Measurements from ENCODE around the gene ST3GAL3.

ST3GAL3 gene

GRCh38 chr1:43800771-43801170, 93.4 kb downstream of the ST3GAL3 start:
- TF ChIP-seq CTCF (IDR thresholded peaks at IDR 0.05; ENCODE audit: insufficient read depth, low read length, missing control alignments), result no peak
- CTCF ChIA-PET, result no interaction called here
- POLR2A ChIA-PET, result no interaction called here
- no peak overlapping the region for H3K4me3 ChIP-seq (ENCODE audit: low read depth, low read length)
- DNase-seq (ENCODE audit: low read depth, low spot score), result no peak

- DNase-seq (ENCODE audit: low read depth, low spot score), result no peak
- ChIA-PET POLR2A (no interaction called here), CTCF (no interaction called here)
- TF ChIP-seq CTCF (IDR thresholded peaks at IDR 0.05; ENCODE audit: insufficient read depth, low read length, missing control alignments), result no peak
- H3K4me3 ChIP-seq (ENCODE audit: low read depth, low read length), result no peak overlapping the region
Observed at GRCh38 chr1:43801203-43801602, 93.9 kb downstream of the ST3GAL3 start.

GRCh38 chr1:43802356-43802980, 95.1 kb downstream of the ST3GAL3 start:
- TF ChIP-seq CTCF (IDR thresholded peaks at IDR 0.05; ENCODE audit: insufficient read depth, low read length, missing control alignments), result no peak
- POLR2A ChIA-PET, result no interaction called here
- DNase-seq (ENCODE audit: low read depth, low spot score), result no peak
- CTCF ChIA-PET, result interaction anchor here (1.4 kb wide), 1 partner anchor 39 kb away, joined by 4 read pairs; no protein-coding TSS in a partner anchor
- no peak overlapping the region for H3K4me3 ChIP-seq (ENCODE audit: low read depth, low read length)

GRCh38 chr1:43803105-43803504, 95.8 kb downstream of the ST3GAL3 start:
- ChIA-PET CTCF (interaction anchor here (1.4 kb wide), 1 partner anchor 40 kb away, joined by 4 read pairs; no protein-coding TSS in a partner anchor), POLR2A (no interaction called here)
- no peak overlapping the region for H3K4me3 ChIP-seq (ENCODE audit: low read depth, low read length)
- TF ChIP-seq CTCF (IDR thresholded peaks at IDR 0.05; ENCODE audit: insufficient read depth, low read length, missing control alignments), result no peak
- no peak for DNase-seq (ENCODE audit: low read depth, low spot score)

GRCh38 chr1:43803646-43804045, 96.3 kb downstream of the ST3GAL3 start:
- H3K4me3 ChIP-seq (ENCODE audit: low read depth, low read length), result no peak overlapping the region
- ChIA-PET POLR2A (no interaction called here), CTCF (no interaction called here)
- TF ChIP-seq CTCF (IDR thresholded peaks at IDR 0.05; ENCODE audit: insufficient read depth, low read length, missing control alignments), result no peak
- DNase-seq (ENCODE audit: low read depth, low spot score), result no peak

GRCh38 chr1:43804569-43804968, 97.2 kb downstream of the ST3GAL3 start:
- CTCF ChIA-PET, result no interaction called here
- no peak overlapping the region for H3K4me3 ChIP-seq (ENCODE audit: low read depth, low read length)
- POLR2A ChIA-PET, result no interaction called here
- DNase-seq (ENCODE audit: low read depth, low spot score), result no peak
- TF ChIP-seq CTCF (IDR thresholded peaks at IDR 0.05; ENCODE audit: insufficient read depth, low read length, missing control alignments), result no peak

All from AG04449 (cell line).